WTC11 (cell line): ENCODE data around the gene ACBD6. TPM values are rescaled to one million over a fixed set of nuclear protein-coding genes. Genes with fewer than 3 reads are reported as not detected.
A peak's percentile ranks its signal among the peaks of the same experiment; 100 is the strongest.

Experiments
- ATAC-seq: fragments of 200-7000 bp; cut with Tn5 transposase; 2 replicates; pipeline ENCODE4 v1.10.0; 2021; ENCODE audit warnings: mild to moderate bottlenecking, moderate library complexity
- CTCF ChIA-PET: fragments of 300-600 bp; sonication (Branson Sonifier 250); formaldehyde crosslinking; loops from one replicate; lab custom pipeline; 2021; ENCODE audit warnings: antibody characterized with exemption; lab: Charles Lee
- POLR2A ChIA-PET: fragments of 350-600 bp; sonication (Branson Sonifier 250); formaldehyde crosslinking; loops from one replicate; lab custom pipeline; 2021; ENCODE audit warnings: antibody characterized with exemption; lab: Charles Lee
- DNase-seq: peaks from one replicate; pipeline ENCODE4 v3.0.0; 2021; ENCODE audit warnings: low spot score
- H3K27ac Mint-ChIP-seq: 2 replicates; pipeline ENCODE4 v1.8.0; 2021; ENCODE audit warnings: mixed read lengths
- H3K27me3 Mint-ChIP-seq: 2 replicates; pipeline ENCODE4 v1.8.0; 2021; ENCODE audit warnings: low read depth, mild to moderate bottlenecking, moderate library complexity, mixed read lengths
- H3K36me3 Mint-ChIP-seq: 2 replicates; pipeline ENCODE4 v1.8.0; 2021; ENCODE audit warnings: mixed read lengths
- H3K4me1 Mint-ChIP-seq: 2 replicates; pipeline ENCODE4 v1.8.0; 2022; ENCODE audit warnings: mixed read lengths
- H3K4me3 Mint-ChIP-seq: 2 replicates; pipeline ENCODE4 v1.8.0; 2021; ENCODE audit warnings: mild to moderate bottlenecking, moderate library complexity, mixed read lengths
- H3K9me3 Mint-ChIP-seq: 2 replicates; pipeline ENCODE4 v1.8.0; 2021; ENCODE audit warnings: mixed read lengths
- ATF1 ChIP-seq: sonication (generic); formaldehyde crosslinking; IDR thresholded peaks from 2 replicates; pipeline ENCODE4 v1.8.1; 2023; ENCODE audit warnings: mild to moderate bottlenecking, moderate library complexity, missing genetic modification reagents
- ATF6 ChIP-seq: sonication (generic); formaldehyde crosslinking; IDR thresholded peaks from 2 replicates; pipeline ENCODE4 v1.8.1; 2023; ENCODE audit warnings: mild to moderate bottlenecking, missing genetic modification reagents
- CBFB ChIP-seq: sonication (generic); formaldehyde crosslinking; IDR thresholded peaks from 2 replicates; pipeline ENCODE4 v1.8.1; 2022; ENCODE audit warnings: mild to moderate bottlenecking, low read depth, missing genetic modification reagents
- FOXP4 ChIP-seq: sonication (generic); formaldehyde crosslinking; IDR thresholded peaks from 2 replicates; pipeline ENCODE4 v1.8.0; 2022; ENCODE audit warnings: mild to moderate bottlenecking, missing genetic modification reagents
- HMGXB4 ChIP-seq: sonication (generic); formaldehyde crosslinking; IDR thresholded peaks from 2 replicates; pipeline ENCODE4 v1.8.1; 2023; ENCODE audit warnings: mild to moderate bottlenecking, moderate library complexity, missing genetic modification reagents
- MLX ChIP-seq: sonication (generic); formaldehyde crosslinking; IDR thresholded peaks from 2 replicates; pipeline ENCODE4 v1.8.1; 2023; ENCODE audit warnings: mild to moderate bottlenecking, missing genetic modification reagents, moderate library complexity
- MXD4 ChIP-seq: fragments of 250-450 bp; sonication (Bioruptor Pico); IDR thresholded peaks from 2 replicates; pipeline ENCODE4 v1.8.0; 2021; ENCODE audit warnings: mild to moderate bottlenecking, moderate library complexity, borderline replicate concordance
- TEAD1 ChIP-seq: sonication (generic); formaldehyde crosslinking; IDR thresholded peaks from 2 replicates; pipeline ENCODE4 v1.8.0; 2022; ENCODE audit warnings: mild to moderate bottlenecking, missing genetic modification reagents
- ZBTB21 ChIP-seq: sonication (generic); formaldehyde crosslinking; IDR thresholded peaks from 2 replicates; pipeline ENCODE4 v1.8.1; 2023; ENCODE audit warnings: mild to moderate bottlenecking, missing genetic modification reagents, borderline replicate concordance
- ZMAT4 ChIP-seq: fragments of 250-450 bp; sonication (Bioruptor Pico); IDR thresholded peaks from 2 replicates; pipeline ENCODE4 v1.9.0; 2021; ENCODE audit warnings: mild to moderate bottlenecking
- ZNF396 ChIP-seq: fragments of 250-450 bp; sonication (Bioruptor Pico); IDR thresholded peaks from 2 replicates; pipeline ENCODE4 v1.8.0; 2021; ENCODE audit warnings: mild to moderate bottlenecking, moderate library complexity, borderline replicate concordance
- ZNF425 ChIP-seq: fragments of 250-450 bp; sonication (Bioruptor Pico); conservative IDR thresholded peaks from 2 replicates; pipeline ENCODE4 v1.9.0; 2021; ENCODE audit warnings: mild to moderate bottlenecking
- total RNA-seq: library from RNA; stranded (reverse); gene quantifications from 3 replicates; pipeline ENCODE4 v1.2.3, GENCODE V29; 2021

ACBD6 gene
- total RNA-seq, 1 experiment from 2014 or later = 53.5 TPM

- TF ChIP-seq ATF6 (CRISPR knock-in tag) (no peak), ZNF425 (CRISPR knock-in tag) (no peak), TEAD1 (CRISPR knock-in tag) (no peak), HMGXB4 (CRISPR knock-in tag) (no peak), MLX (no peak), CBFB (CRISPR knock-in tag) (no peak), ZBTB21 (CRISPR knock-in tag) (no peak), FOXP4 (CRISPR knock-in tag) (no peak), ZNF396 (CRISPR knock-in tag) (no peak)
- TF ChIP-seq, all 79 proteins: peak for 0
Observed at GRCh38 chr1:180278194-180278515, 224.2 kb downstream of the ACBD6 start (continued).

- TF ChIP-seq ZBTB21 (CRISPR knock-in tag) (no peak), ZMAT4 (no peak), ATF1 (CRISPR knock-in tag) (no peak), MXD4 (no peak), HMGXB4 (CRISPR knock-in tag) (no peak)
- TF ChIP-seq, all 79 proteins: peak for 0
- ATAC-seq (peak; percentile 68), DNase-seq (no peak)
- H3K27me3 Mint-ChIP-seq = no peaks in the 10 kb centered on the region
- H3K9me3 Mint-ChIP-seq = peaks cover 13% of the 10 kb centered on the region
- POLR2A ChIA-PET = interaction anchor here (0.7 to 1.0 kb wide), 2 partner anchors 10 to 74 kb away, joined by 3 read pairs; no protein-coding TSS in a partner anchor
- H3K36me3 Mint-ChIP-seq = peaks cover 48% of the 10 kb centered on the region
- peak overlapping the region; percentile 84 for H3K27ac Mint-ChIP-seq
- CTCF ChIA-PET = interaction anchor here (0.6 to 1.9 kb wide), 8 partner anchors 12 to 138 kb away, joined by 3 to 7 read pairs (median 4); no protein-coding TSS in a partner anchor
- peaks cover 27% of the 10 kb centered on the region for H3K4me1 Mint-ChIP-seq
- no peak overlapping the region for H3K4me3 Mint-ChIP-seq
Observed at GRCh38 chr1:180277476-180278193, 224.7 kb downstream of the ACBD6 start.
